ENCODE measurements around the gene STK16.

GRCh38 chr2:219291394-219291793 lies 46.1 kb downstream of the STK16 start:
- TF ChIP-seq CTCF (IDR thresholded peaks at IDR 0.05; ENCODE audit: insufficient read depth, low read depth, low read length) (no peak), EZH2 (IDR thresholded peaks at IDR 0.05; ENCODE audit: insufficient read depth, low read length) (no peak)

Measured in astrocyte (in vitro differentiated cells and primary cell).